Heart left ventricle (tissue), 16 donors: Measurements from ENCODE around the gene E2F7. TPM values are rescaled to one million over a fixed set of nuclear protein-coding genes. Genes with fewer than 3 reads are reported as not detected.
A peak's percentile ranks its signal among the peaks of the same experiment; 100 is the strongest.

Experiments used
- ATAC-seq, 4 donors: fragments of 200-7000 bp; cut with Tn5 transposase; one replicate each; pipeline ENCODE4 v1.9.1; 2020 to 2022; ENCODE audit warnings: moderate library complexity in 4 of 4, mild to moderate bottlenecking in 3 of 4, moderate number of reproducible peaks in 1 of 4
- DNase-seq, 5 donors: peaks; one replicate each; pipeline ENCODE4 v3.0.0-alpha.2; 2020
- H3K27ac ChIP-seq, 12 donors: fragments of 200-600 bp; sonication (generic) in 4 of 12; one replicate each; pipeline versions ENCODE4 v1.5.0 to v1.8.0; 2016 to 2022; ENCODE audit warnings: mild to moderate bottlenecking in 2 of 12
- H3K27me3 ChIP-seq, 9 donors: fragments of 200-600 bp; sonication (generic) in 2 of 9; one replicate each; pipeline versions ENCODE4 v1.5.1 to v1.8.0; 2016 to 2022; ENCODE audit warnings: mild to moderate bottlenecking in 3 of 9
- H3K36me3 ChIP-seq, 9 donors: fragments of 200-600 bp; sonication (generic) in 2 of 9; one replicate each; pipeline versions ENCODE4 v1.5.0 to v1.8.0; 2018 to 2022; ENCODE audit warnings: mild to moderate bottlenecking in 2 of 9
- H3K4me1 ChIP-seq, 12 donors: fragments of 200-600 bp; sonication (generic) in 4 of 12; one replicate each; pipeline versions ENCODE4 v1.5.0 to v1.8.0; 2016 to 2022; ENCODE audit warnings: mild to moderate bottlenecking in 3 of 12
- H3K4me3 ChIP-seq, 12 donors: fragments of 200-600 bp; sonication (generic) in 4 of 12; one replicate each; pipeline versions ENCODE4 v1.5.0 to v1.8.0; 2017 to 2022; ENCODE audit warnings: mild to moderate bottlenecking in 9 of 12, moderate library complexity in 4 of 12
- H3K9me3 ChIP-seq, 12 donors: fragments of 200-600 bp; sonication (generic) in 4 of 12; one replicate each; pipeline versions ENCODE4 v1.5.0 to v1.8.0; 2016 to 2022; ENCODE audit warnings: mild to moderate bottlenecking in 1 of 12
- POLR2A ChIP-seq, 2 donors: fragments of 450-650 bp; IDR thresholded peaks; one replicate each; pipeline ENCODE4 v1.6.1; 2017; ENCODE audit warnings: antibody characterized with exemption in 2 of 2, mild to moderate bottlenecking in 2 of 2, moderate library complexity in 2 of 2
- WGBS, 4 donors: extraction: QIAGEN DNeasy Blood & Tissue Kit in 2 of 4; methylation state at CpG; one replicate each; pipeline versions ENCODE4 v1.1.5 to v1.1.7; 2013 to 2018; 5-methylcytosine and 5-hydroxymethylcytosine counted together
- intact Hi-C, 10 donors: fragments of 100-400 bp; cut with DNase I; formaldehyde crosslinking; loops; one replicate each; pipeline versions ENCODE4 v1.11.1 to v1.14.2; 2022
- polyA plus RNA-seq, 2 donors: library from polyadenylated mRNA; stranded (reverse); fragments of 200-250 nt; gene quantifications; one replicate each; pipeline ENCODE4 v1.2.3, GENCODE V29; 2013
- total RNA-seq, 9 donors: library from RNA; depleted of rRNA in 2 of 9; stranded (reverse); fragments of >200 nt in 2 of 9; fragmentation: NEBNext Ultra II Directional in 3 of 9; extraction: Animal tissue kit (Norgen Biotek cat#: 25700) in 3 of 9; gene quantifications; one replicate each; pipeline versions ENCODE4 v1.1.0 to v1.2.4, GENCODE V29; 2016 to 2023
- TF ChIP-seq, protein P1 (sequence below), 12 donors: fragments of 200-600 bp; sonication (generic) in 4 of 12; IDR thresholded peaks; one replicate each; pipeline versions ENCODE4 v1.5.0 to v1.8.0; 2018 to 2022; ENCODE audit warnings: antibody characterized with exemption in 12 of 12, mild to moderate bottlenecking in 5 of 12
- donor health status: ischemic (EF 13 %, LVEDD 7.1; RV severe dilation, severe dysfunction).
- donor health status: healthy with polysubstance abuse.
- donor health status: DM: no; HTN: yes; CAD: no.
- donor health status: DM: no; HTN: no; CAD: no.
- donor health status: ischemic (EF 25% LVEDD 6.9; RV normal size, moderate dysfunction).
- donor health status: ischemic (EF 25% LVEDD 5.7; RV mildly dilated, moderate dysfunction).
- donor health status: healthy.
- donor health status: DM: yes; HTN: yes; CAD: no.
- donor health status: ischemic (EF 35%, LVEDD 5.7; RV mildly dilated, moderate dysfunction).
- donor health status: nonischemic (EF 11% LVEDD 7.7; RV severe dilation, severe dysfunction).
- donor health status: DM: yes; HTN: yes; CAD: no.
- donor health status: PGD.
- donor health status: ischemic (EF 29% LVEDD 5.4; RV normal size, mild dysfunction).
- donor health status: nonischemic (EF 23%, LVEDD 6.1; RV moderate dilation, normal function).

E2F7 gene
- total and polyA plus RNA-seq, 11 donors: 0.04 to 1.5 (median 0.11) TPM; not detected in 2

DNA sequence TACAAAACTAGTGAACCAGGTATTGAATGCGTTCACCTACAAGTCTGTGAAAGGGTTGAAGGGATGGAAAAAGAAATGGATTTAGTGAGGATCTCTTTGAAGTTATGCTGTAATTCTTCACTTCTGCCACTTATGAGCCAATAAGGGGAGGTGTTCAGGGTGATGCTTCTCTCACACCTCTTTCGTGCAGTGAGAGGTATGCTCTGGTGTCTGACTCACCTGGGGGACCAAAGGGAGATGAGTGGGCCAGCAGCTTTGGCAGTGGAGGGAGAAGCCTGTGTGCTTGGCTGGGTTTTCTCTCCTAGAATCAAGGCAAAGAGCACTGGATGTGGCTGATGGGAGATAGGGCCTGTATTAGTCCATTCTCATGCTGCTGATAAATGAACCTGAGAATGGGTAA is 45.4 kb downstream of the E2F7 start:
- TF ChIP-seq, protein P1, sequence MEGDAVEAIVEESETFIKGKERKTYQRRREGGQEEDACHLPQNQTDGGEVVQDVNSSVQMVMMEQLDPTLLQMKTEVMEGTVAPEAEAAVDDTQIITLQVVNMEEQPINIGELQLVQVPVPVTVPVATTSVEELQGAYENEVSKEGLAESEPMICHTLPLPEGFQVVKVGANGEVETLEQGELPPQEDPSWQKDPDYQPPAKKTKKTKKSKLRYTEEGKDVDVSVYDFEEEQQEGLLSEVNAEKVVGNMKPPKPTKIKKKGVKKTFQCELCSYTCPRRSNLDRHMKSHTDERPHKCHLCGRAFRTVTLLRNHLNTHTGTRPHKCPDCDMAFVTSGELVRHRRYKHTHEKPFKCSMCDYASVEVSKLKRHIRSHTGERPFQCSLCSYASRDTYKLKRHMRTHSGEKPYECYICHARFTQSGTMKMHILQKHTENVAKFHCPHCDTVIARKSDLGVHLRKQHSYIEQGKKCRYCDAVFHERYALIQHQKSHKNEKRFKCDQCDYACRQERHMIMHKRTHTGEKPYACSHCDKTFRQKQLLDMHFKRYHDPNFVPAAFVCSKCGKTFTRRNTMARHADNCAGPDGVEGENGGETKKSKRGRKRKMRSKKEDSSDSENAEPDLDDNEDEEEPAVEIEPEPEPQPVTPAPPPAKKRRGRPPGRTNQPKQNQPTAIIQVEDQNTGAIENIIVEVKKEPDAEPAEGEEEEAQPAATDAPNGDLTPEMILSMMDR (IDR thresholded peaks at IDR 0.05): no peak
- TF ChIP-seq POLR2A (IDR thresholded peaks at IDR 0.05): no peak
- Histone ChIP-seq H3K4me1 (no peaks in the 10 kb centered on the region), H3K36me3 (no peaks in the 10 kb centered on the region), H3K27me3 (no peaks in the 10 kb centered on the region), H3K27ac (no peak overlapping the region), H3K4me3 (no peak overlapping the region), H3K9me3 (peaks cover 0 to 3% (median 0%) of the 10 kb centered on the region in 12 donors)
- DNase-seq: no peak
- 94 to 97% (median 96%) methylated on average over 2 of the region's 2 CpGs for WGBS, 4 donors
- ATAC-seq: no peak
- intact Hi-C loops: loop anchor here in 3 of 10 donors (10.0 kb wide), 2 partner anchors 175 to 195 kb away; no protein-coding TSS in a partner anchor

DNA sequence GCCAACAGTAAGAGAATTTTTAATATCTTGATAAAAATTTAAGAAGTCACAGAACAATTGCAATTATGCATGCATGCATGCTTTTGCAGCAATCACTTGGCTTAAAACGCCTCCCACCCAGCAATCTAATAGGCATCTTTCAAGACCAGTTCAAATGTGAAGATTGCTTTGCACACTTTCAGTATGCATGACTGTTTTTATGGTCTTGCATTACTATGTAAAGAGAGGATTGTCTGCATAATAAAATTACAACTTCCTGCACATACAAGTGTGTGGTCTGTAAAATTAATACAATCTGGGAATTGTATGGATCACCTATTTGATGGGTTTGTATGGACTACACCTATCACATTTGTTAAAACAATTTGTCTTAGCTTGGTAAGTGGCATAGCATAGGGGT is 48.8 kb downstream of the E2F7 start:
- intact Hi-C loops: loop anchor here in 3 of 10 donors (10.0 kb wide), 2 partner anchors 172 to 192 kb away; no protein-coding TSS in a partner anchor
- ATAC-seq (no peak), DNase-seq (no peak)
- Histone ChIP-seq H3K4me3 (no peak overlapping the region), H3K27me3 (no peaks in the 10 kb centered on the region), H3K9me3 (peaks cover 0 to 3% (median 0%) of the 10 kb centered on the region in 12 donors), H3K27ac (no peak overlapping the region), H3K4me1 (no peaks in the 10 kb centered on the region), H3K36me3 (no peaks in the 10 kb centered on the region)
- TF ChIP-seq, protein P1 (IDR thresholded peaks at IDR 0.05): no peak
- TF ChIP-seq POLR2A (IDR thresholded peaks at IDR 0.05): no peak
- WGBS, 4 donors: 79 to 90% (median 86%) methylated on average over 1 of the region's 1 CpG

- TF ChIP-seq, protein P1 (IDR thresholded peaks at IDR 0.05): no peak
- TF ChIP-seq POLR2A (IDR thresholded peaks at IDR 0.05): no peak
- no peak overlapping the region for H3K4me3 ChIP-seq
- no peaks in the 10 kb centered on the region for H3K27me3 ChIP-seq
- H3K9me3 ChIP-seq: peaks cover 0 to 3% (median 0%) of the 10 kb centered on the region in 12 donors
- no peaks in the 10 kb centered on the region for H3K36me3 ChIP-seq
- DNase-seq (no peak), ATAC-seq (no peak)
- H3K27ac ChIP-seq: no peak overlapping the region
- intact Hi-C loops: loop anchor here in 8 of 10 donors (5.0 to 10.0 kb wide), 7 partner anchors 136 to 396 kb away; partner anchors contain the start of gene CSRP2 (in 1 of the 8)
- peaks cover 0 to 5% (median 0%) of the 10 kb centered on the region in 12 donors for H3K4me1 ChIP-seq
- WGBS, 4 donors: 73 to 85% (median 78%) methylated on average over 1 of the region's 1 CpG
Measured at GRCh38 chr12:77013091-77013490, 52.3 kb downstream of the E2F7 start.

GRCh38 chr12:77010691-77011548 is 54.4 kb downstream of the E2F7 start:
- Histone ChIP-seq H3K27me3 (no peaks in the 10 kb centered on the region), H3K36me3 (no peaks in the 10 kb centered on the region), H3K9me3 (no peaks in the 10 kb centered on the region), H3K27ac (no peak overlapping the region), H3K4me3 (peak overlapping the region in 2 of 12 donors; percentile 5 to 36), H3K4me1 (peaks cover 0 to 5% (median 0%) of the 10 kb centered on the region in 12 donors)
- intact Hi-C loops: loop anchor here (1.0 to 10.0 kb wide), 9 partner anchors 134 to 394 kb away; partner anchors contain the start of gene CSRP2 (in 1 of the 10)
- WGBS, 4 donors: 3 to 6% (median 4%) methylated on average over 9 of the region's 9 CpGs
- peak in 3 of 4 donors; percentile 69 to 84 (median 71) for ATAC-seq
- peak; percentile 52 to 86 (median 60) for DNase-seq
- no peak for TF ChIP-seq POLR2A (IDR thresholded peaks at IDR 0.05)
- TF ChIP-seq, protein P1 (IDR thresholded peaks at IDR 0.05): peak; percentile 87 to 97 (median 94)
